Jurkat, Clone E6-1 (cell line): ENCODE data around the gene TMPRSS6.
A peak's percentile ranks its signal among the peaks of the same experiment; 100 is the strongest.

Experiments used
- DNase-seq: peaks from one replicate; pipeline ENCODE4 v3.0.0-alpha.2; 2011; ENCODE audit warnings: low read depth, low spot score
- H3K4me3 ChIP-seq: 2 replicates; pipeline ENCODE4 v1.5.1; 2011; ENCODE audit warnings: mild to moderate bottlenecking, low read length, control low read depth, moderate library complexity

TMPRSS6 gene

DNA sequence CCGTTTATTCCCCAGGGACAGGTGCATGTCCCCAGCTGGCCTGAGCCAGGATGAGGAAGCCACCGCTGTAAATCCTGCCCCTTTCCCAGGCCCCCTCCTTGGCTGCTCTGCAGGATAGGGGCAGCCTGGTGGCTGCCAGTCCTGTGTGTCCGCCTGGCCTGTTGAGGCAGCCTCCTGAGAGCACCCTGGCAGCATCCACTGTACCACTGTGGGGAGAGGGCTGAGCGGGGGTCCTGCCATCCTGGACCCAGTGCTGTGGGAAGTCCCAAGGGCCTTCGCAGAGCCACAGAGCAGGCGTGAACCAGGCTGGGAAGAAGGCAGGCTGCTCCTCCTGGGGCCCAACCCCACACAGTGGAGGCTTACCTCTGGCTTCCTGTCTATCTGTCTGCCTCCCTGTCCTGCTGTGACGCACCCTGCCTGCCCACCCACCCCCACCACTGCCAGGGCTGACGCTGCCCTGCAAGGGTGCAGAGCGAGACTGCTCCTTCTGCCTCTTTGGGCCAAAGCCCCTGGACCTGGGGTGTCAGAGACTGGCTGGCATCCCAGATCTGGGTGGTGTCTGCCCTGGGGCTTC, 49.5 kb downstream of the TMPRSS6 start:
- H3K4me3 ChIP-seq = no peak overlapping the region
- DNase-seq = no peak

DNA sequence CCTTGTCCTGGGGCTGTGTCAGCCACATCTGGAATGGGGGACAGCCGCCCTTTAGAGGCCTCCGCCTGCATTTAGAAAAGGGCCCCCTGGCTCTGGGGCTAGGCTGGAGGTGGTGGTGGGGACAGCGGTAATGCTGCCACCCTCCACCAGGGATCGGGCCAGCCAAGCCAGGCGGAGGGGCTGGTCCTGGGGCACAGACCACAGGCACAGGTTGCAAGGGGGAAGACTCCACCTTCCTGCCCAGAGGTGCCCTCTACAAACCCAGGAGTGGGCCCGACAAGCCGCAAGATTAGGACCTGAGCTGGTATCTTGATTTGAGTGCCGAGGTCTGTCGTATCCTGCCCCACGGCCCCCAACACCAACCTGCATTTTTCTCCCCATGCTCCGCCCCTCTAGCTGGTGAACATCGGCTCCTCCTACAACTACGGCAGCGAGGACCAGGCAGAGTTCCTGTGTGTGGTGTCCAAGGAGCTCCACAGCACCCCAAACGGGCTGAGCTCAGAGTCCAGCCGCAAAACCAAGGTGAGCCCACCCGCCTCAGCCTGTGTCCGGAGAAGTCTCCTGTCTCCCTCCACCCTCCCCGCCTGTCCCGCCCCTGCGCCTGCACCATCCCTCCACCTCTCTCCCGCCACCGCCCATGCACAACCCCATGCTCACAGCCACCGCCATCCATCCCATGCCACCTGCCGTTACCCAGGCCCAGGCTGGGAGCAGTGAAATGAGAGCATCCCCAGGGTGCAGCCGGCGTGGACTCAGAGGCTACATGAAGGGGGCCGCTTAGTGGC, 50.4 kb downstream of the TMPRSS6 start:
- DNase-seq = no peak
- H3K4me3 ChIP-seq = no peak overlapping the region

DNA sequence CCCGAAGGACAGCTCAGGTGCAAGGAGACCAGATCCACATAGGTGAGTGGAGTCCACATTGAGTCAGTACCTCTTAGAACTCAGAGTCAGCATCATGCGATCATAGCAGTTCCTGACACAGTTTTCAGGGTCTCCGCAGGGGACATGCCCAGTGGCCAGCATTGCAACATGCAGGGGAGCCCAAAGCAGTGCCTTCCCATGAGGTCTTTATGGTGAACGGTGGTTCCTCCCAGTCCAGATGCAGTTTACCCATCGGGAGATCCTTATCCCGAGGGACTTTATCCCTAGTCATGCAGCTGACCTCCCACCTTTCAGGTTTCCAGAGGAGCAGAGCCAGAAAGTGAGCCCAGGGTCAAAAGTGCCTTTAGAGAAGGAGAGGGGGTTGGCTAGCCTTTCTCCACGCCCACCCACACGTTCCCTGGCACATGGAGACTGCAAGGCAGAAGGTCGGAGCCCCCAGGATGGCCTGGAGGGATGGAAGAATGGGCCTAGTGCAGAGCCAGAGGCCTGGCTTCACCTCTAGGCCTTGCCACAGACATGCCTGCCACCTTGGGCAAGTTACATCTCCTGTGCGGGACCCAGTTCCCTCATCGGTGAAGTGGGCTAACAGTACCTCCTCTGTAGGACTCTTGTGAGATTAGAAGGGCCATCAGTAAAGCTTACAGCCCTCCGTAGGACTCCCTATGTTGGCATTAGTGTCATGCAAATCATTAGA, 51.6 kb downstream of the TMPRSS6 start:
- DNase-seq = no peak
- no peak overlapping the region for H3K4me3 ChIP-seq

DNA sequence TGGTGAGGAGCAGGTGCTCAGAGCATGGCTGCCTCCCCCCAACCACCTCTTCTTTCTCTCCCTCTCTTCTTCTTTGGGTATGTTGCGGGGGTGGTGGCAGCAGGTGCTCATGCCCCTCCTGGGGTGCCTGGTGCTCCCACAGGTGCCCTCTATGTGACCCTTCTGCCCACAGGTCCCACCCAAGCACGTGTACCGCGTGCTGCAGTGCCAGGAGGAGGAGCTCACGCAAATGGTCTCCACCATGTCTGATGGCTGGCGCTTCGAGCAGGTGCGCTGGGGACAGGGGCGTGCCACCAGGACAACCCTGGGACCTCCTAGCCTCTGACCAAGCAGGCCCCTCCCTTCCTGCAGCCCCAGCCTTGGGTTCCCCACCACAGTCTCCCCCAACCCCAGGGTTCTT, 52.3 kb downstream of the TMPRSS6 start:
- DNase-seq = no peak
- no peak overlapping the region for H3K4me3 ChIP-seq

DNA sequence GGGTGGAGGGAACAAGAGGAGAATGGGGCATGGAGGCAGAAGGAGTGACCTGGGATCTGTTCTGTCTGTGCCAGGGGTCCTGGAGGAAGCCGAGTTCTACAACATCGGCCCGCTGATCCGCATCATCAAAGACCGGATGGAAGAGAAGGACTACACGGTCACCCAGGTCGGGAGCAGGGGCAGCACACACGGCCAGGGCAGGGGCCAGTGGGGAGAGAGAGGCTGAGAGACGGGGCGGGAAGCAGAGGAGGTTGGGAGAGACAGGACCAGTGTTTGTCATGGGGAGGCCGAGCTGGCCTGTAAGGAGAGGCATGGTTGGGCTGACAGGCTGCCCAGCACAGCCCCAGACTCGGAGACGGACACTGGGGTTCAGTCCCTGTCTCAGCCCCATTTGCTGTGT, 53.3 kb downstream of the TMPRSS6 start:
- DNase-seq = no peak
- H3K4me3 ChIP-seq = no peak overlapping the region

DNA sequence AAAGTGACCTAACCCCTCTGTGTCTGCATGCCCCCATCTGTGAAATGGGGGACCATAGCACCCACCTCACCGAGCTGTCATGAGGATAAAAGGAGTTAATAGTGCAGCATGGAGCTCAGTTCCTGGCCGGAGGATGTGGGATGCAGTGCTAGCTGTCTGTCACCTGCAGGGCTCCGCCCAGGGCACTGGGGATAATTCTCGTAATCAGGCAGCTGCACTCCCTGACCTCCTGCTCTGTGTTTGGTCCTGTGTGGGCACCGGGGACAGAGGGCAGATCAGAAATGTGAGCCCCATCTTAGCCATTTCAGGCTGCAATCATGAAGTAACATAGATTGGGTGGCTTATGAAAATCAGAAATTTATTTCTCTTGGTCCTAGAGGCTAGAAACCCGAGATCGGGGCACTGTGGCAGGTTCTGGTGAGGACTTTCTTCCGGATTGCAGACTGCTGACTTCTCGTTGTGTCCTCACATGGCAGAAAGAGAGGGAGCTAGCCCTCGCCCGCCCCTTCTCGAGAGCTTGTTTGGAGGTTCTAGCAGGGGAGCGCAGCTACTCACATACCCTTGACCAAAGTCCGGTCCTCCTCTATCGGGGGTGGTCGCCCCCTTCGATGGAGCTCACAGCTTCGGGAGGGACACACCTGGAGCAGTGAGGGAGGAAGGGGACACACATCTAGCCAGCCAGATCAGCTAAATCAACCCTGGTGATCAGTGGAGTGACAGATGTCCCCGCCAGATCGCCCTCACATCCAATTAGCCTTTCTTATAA, 54.7 kb downstream of the TMPRSS6 start:
- no peak for DNase-seq
- no peak overlapping the region for H3K4me3 ChIP-seq

DNA sequence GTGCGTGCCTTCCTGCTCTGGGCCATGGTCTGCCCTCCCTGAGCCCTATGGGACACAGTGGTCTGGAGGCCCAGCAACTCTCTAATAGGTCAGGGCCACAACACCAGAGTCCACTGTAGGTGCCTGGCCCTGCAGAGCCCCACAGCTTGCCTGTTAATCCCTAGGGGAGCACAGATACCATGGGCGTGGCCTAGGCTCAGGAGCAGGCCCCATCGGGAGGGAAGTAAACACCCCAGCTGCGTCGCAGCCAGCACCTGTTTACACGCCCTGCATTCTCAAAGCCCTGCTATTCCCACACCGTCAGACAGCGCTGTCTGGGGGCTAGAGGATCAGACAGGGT, 55.5 kb downstream of the TMPRSS6 start:
- H3K4me3 ChIP-seq = no peak overlapping the region
- no peak for DNase-seq

DNA sequence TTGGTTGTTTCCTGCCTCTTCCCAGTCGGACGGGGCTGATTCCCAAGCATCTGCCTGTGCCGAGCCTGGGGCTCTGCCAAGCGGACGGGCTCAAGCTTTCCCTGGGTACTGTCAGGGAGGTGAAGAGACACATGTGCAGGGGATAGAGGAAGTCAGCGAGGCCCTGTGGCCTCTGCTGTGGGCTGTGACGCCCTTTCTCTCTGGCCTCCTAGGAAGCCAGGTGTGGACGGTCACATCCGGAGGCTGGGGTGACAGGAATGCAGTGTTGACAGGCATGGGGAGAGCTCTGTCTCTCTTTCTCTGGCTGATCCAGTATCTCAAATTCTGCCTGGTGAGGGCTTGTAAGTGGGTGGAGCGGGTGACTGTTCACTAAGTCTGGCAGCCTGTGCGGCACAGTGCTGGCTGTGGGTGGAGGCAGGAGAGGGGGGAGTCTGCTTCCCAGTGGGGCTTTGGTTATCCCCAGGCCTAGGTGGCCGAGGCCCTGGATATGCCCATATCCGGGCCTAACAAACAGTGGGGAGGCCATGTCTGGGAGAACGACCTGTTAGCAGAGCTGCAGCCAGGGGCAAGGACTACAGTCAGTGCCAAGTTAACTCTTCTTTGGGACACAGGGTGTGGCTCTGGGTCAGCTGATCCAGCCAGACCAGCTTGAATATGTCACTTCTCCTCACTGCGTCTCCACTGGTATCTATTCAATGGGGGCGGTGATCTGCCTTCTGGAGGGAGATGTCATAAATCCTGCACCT, 56.0 kb downstream of the TMPRSS6 start:
- no peak for DNase-seq
- no peak overlapping the region for H3K4me3 ChIP-seq

DNA sequence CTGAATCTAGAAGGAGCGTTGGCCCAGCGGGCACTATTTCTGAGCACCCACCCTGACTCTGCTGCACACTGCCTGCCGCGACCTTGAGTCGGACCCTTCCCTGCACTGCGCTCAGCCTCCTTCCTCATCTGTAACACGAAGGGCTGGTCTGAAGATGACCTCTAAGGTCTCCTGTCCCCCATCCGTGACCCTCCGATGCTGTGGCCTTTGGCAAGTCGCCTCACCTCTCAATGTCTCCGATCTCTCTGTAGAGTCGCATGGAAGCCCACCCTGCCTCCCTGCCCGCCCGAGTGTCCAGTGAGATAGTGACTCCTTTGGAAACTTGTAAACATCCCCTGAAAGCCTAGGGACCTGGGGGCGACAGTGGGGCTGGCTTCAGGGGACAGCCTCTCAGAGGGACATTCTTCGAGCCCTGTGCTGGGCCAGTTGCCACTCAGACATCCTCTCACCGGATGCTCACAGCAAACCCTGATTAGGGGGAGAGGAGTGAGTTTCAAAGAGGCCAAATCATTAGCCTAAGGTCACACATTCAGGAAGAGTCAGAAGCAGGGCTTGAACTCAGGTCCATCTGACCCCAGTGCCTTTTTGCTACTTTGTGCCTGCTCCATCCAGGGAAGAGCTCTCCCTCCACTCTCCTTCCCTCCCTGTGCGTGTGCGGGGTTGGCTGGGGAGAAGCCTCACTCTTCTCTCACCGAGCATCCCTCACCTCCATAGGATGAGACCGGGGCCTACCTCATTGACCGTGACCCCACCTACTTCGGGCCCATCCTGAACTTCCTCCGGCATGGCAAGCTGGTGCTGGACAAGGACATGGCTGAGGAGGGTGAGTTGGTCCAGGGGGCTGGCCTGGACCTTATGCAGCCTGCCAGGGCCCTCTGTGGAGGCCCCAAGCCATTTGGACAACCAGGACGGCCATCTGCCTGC, 56.9 kb downstream of the TMPRSS6 start:
- peak overlapping the region; percentile 56 for H3K4me3 ChIP-seq
- no peak for DNase-seq

DNA sequence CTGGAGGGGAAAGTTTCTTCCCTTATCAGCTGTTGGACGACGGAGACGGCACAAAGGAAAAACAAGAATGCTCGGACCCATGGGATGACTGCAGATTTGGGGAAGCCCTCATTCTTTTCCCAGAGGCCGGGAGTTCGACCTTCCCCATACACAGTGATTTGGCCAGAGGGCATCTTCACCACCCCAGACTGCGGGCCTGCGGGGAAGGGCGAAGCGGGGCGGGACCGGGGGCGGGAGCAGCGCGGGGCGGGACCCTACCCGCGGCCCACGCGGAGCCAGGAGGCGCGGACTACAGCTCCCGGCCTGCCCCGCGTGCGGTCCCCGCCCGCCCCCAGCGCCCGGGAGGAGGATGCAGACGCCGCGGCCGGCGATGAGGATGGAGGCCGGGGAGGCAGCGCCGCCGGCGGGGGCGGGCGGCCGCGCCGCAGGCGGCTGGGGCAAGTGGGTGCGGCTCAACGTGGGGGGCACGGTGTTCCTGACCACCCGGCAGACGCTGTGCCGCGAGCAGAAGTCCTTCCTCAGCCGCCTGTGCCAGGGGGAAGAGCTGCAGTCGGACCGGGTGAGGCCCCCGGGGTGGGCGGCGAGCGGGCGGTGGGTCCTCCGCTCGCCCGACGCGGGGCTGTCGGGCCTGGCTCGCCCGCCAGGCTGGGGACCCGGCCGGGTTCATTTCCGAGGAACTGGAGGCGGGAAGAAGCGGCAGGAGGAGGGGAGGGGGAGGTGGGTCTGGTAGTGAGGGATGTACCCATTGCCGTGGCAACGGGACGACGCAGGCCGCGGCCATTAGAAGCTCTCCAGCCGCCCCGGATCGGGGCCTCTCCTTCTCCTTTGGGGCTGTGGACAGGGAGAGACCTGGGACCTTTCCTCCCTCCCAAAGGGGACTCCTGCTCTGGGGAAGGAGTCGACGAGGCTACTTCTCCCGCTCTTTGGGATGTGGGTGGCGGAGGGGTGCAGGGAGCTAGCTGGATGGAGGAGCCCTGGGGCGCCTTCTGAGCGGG, 57.8 kb downstream of the TMPRSS6 start, which contains the start of gene KCTD17:
Gene KCTD17 (plus strand): TSS at position 352 of the 995 bp plus-strand sequence. CDS start 19 bp downstream, at position 371.
- peak; percentile 33 for DNase-seq
- peak within 1 kb of the TSS; percentile 56 for H3K4me3 ChIP-seq

DNA sequence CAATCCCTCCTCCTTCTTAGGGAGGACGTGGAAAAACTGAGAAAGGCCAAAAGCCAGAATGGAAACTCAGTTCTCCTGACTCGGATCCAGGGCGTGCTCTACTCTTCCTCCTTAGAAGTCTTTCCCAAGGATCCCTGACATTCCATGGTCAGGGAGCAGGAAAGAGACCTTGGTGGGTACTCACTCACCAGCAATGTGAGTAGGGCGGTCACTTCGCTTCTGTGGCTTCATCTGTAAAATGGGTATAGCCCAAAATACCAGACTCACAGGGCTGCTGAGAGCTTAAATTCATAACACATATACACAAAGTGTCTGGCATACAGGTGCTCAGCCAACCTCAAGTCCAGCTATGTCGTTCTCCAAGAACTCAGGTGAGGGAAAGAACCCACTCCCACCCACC, 58.6 kb downstream of the TMPRSS6 start:
- no peak for DNase-seq
- no peak overlapping the region for H3K4me3 ChIP-seq

DNA sequence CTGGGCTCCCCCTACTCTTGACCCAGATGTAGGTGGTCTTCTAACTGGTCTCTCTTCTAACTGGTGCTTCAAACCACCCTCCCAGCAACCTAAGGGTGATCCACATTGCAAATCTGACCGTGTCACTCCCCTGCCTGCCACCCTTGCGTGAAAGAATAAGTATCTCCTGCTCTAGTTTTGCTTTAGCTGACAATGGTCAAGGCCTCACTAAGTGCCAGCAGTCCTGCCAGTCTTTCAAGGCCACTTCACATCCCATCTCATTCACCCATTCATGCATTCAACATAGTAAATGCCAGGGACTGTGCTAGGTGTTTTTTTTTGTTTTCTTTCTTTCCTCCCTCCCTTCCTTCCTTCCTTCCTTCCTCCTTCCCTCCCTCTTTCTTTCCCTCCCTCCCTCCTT, 60.3 kb downstream of the TMPRSS6 start:
- H3K4me3 ChIP-seq = no peak overlapping the region
- no peak for DNase-seq

DNA sequence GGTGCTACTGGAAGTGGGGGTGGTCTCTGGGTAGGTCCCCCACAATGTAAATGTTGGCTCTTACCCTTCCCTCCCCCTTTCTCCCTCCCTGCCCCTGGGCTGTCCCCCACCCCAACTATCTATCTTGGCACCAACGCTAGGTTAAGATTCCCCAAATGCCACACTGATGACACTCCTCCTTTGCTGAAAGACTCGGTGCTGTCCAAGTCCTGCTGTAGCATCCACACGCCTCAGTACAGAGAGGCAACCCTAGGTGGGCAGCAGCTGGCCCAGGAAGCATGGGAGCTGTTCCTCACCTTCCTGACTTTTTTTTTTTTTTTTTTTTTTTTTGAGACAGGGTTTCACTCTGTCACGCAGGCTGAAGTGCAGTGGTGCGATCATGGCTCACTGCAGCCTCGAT, 61.4 kb downstream of the TMPRSS6 start:
- DNase-seq = no peak
- no peak overlapping the region for H3K4me3 ChIP-seq

DNA sequence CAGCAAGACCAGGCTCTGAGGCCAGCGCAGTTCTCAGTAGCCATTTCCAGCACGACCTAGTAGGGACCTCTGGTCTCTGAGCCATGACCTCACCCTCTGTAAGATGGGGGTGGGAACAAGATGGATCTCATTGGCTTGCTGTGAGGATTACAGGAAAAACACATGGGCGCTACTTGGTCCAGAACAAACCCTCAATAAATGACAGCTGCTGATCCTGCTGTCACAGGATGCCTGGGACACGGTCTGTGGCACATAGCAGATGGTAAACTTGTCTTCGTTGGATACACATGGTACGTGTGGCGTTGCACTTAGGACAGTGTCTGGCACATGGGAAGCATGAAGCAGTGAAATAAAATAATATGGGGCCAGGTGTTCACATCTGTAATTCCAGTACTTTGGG, 62.5 kb downstream of the TMPRSS6 start:
- DNase-seq = no peak
- H3K4me3 ChIP-seq = no peak overlapping the region

DNA sequence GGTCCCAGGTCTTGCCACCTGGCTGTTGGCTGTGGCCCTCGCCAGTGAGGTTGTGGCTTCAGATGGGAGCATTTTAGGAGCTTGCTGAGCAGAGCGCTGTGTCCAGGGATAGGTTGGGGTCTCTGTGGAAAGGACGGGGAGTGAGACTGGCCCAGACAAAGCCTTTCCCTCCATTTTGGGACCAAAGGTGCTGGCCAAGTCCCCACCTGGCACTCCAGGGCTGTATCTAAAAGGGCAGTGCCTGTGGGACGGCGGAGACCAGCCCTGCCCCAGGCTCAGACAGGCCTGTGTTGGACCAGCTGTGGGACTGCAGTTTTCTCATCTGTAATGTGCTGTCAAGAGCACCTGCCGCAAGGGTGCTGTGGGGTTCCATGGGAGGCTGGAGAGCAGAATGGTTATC, 62.9 kb downstream of the TMPRSS6 start:
- no peak for DNase-seq
- H3K4me3 ChIP-seq = no peak overlapping the region

DNA sequence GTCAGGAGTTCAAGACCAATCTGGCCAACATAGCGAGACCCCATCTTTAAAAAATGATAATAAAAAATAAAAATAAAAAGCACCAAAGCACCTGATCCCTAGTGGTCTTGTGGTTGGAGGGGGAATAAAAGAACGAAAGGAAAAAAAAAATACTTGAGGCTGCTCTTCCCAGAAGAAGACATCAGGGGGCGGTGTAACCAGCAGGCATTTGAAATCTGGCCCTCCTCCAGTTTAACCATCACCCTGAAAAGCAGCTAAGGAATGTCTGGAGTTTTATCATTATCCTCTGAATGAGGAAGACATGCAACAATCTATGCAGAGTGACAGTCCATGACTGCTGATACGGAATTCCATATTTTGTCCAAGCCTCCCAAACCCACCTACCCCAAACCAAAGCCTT, 63.6 kb downstream of the TMPRSS6 start:
- no peak for DNase-seq
- no peak overlapping the region for H3K4me3 ChIP-seq
